ENCODE measurements around the gene FIGN. TPM values are rescaled to one million over a fixed set of nuclear protein-coding genes. Genes with fewer than 3 reads are reported as not detected.

Gene FIGN
- total RNA-seq, 2 experiments from 2014 or later = not detected

- Mint-ChIP-seq H3K27ac (no peak overlapping the region), H3K4me3 (no peak overlapping the region), H3K36me3 (ENCODE audit: low read depth) (no peaks in the 10 kb centered on the region), H3K27me3 (no peaks in the 10 kb centered on the region), H3K4me1 (ENCODE audit: low read depth) (no peaks in the 10 kb centered on the region), H3K9me3 (peaks cover 10% of the 10 kb centered on the region)
- CTCF ChIA-PET = no interaction called here
- Histone ChIP-seq H3K27ac (ENCODE audit: low read depth in 1 of 2, low read length in 2 of 2) (no peak overlapping the region), H3K4me3 (ENCODE audit: low read length) (no peak overlapping the region), H3K4me1 (ENCODE audit: insufficient read depth, low read length) (no peaks in the 10 kb centered on the region), H3K36me3 (ENCODE audit: insufficient read depth, low read length) (no peaks in the 10 kb centered on the region), H3K9me3 (ENCODE audit: control insufficient read depth in 1 of 2, insufficient read depth in 1 of 2, low read length in 2 of 2) (no peaks in the 10 kb centered on the region), H3K27me3 (ENCODE audit: control insufficient read depth in 1 of 2, insufficient read depth in 2 of 2, low read length in 2 of 2) (no peaks in the 10 kb centered on the region)
- no peak for TF ChIP-seq CTCF (IDR thresholded peaks at IDR 0.05)
- intact Hi-C loops (cut with DNase I, micrococcal nuclease) = no loop called here
- ATAC-seq (ENCODE audit: poor library complexity) (no peak), DNase-seq (no peak)
- POLR2A ChIA-PET = no interaction called here
These were observed 182.2 kb downstream of the FIGN start for GRCh38 chr2:163553601-163554000.

GRCh38 chr2:163552758-163553157 is 183.1 kb downstream of the FIGN start:
- POLR2A ChIA-PET = no interaction called here
- ATAC-seq (ENCODE audit: poor library complexity) = no peak
- no peaks in the 10 kb centered on the region for H3K4me1 ChIP-seq (ENCODE audit: insufficient read depth, low read length)
- Mint-ChIP-seq H3K27me3 (no peaks in the 10 kb centered on the region), H3K4me1 (ENCODE audit: low read depth) (no peaks in the 10 kb centered on the region), H3K9me3 (peaks cover 10% of the 10 kb centered on the region), H3K4me3 (no peak overlapping the region), H3K36me3 (ENCODE audit: low read depth) (no peaks in the 10 kb centered on the region), H3K27ac (no peak overlapping the region)
- no peak for TF ChIP-seq CTCF (IDR thresholded peaks at IDR 0.05)
- no peaks in the 10 kb centered on the region for H3K27me3 ChIP-seq (ENCODE audit: control insufficient read depth in 1 of 2, insufficient read depth in 2 of 2, low read length in 2 of 2)
- H3K36me3 ChIP-seq (ENCODE audit: insufficient read depth, low read length) = no peaks in the 10 kb centered on the region
- intact Hi-C loops (cut with DNase I, micrococcal nuclease) = no loop called here
- CTCF ChIA-PET = no interaction called here
- no peak overlapping the region for H3K27ac ChIP-seq (ENCODE audit: low read depth in 1 of 2, low read length in 2 of 2)
- H3K4me3 ChIP-seq (ENCODE audit: low read length) = no peak overlapping the region
- H3K9me3 ChIP-seq (ENCODE audit: control insufficient read depth in 1 of 2, insufficient read depth in 1 of 2, low read length in 2 of 2) = peaks cover 0 to under 1% of the 10 kb centered on the region in 2 experiments
- DNase-seq = no peak

- no peak for ATAC-seq (ENCODE audit: poor library complexity)
- H3K36me3 Mint-ChIP-seq (ENCODE audit: low read depth) = no peaks in the 10 kb centered on the region
- TF ChIP-seq CTCF (IDR thresholded peaks at IDR 0.05) = no peak
These were observed 184.0 kb downstream of the FIGN start for GRCh38 chr2:163551616-163552373.

More at GRCh38 chr2:163551616-163552373, 184.0 kb downstream of the FIGN start:
- no peaks in the 10 kb centered on the region for H3K36me3 ChIP-seq (ENCODE audit: insufficient read depth, low read length)
- peaks cover 14% of the 10 kb centered on the region for H3K9me3 Mint-ChIP-seq
- no peak overlapping the region for H3K27ac ChIP-seq (ENCODE audit: low read depth in 1 of 2, low read length in 2 of 2)
- no peaks in the 10 kb centered on the region for H3K4me1 Mint-ChIP-seq (ENCODE audit: low read depth)
- H3K4me3 Mint-ChIP-seq = no peak overlapping the region
- no peaks in the 10 kb centered on the region for H3K27me3 ChIP-seq (ENCODE audit: control insufficient read depth in 1 of 2, insufficient read depth in 2 of 2, low read length in 2 of 2)
- H3K4me3 ChIP-seq (ENCODE audit: low read length) = no peak overlapping the region
- ChIA-PET POLR2A (no interaction called here), CTCF (no interaction called here)
- H3K27me3 Mint-ChIP-seq = no peaks in the 10 kb centered on the region
- peaks cover 0 to 6% of the 10 kb centered on the region in 2 experiments for H3K9me3 ChIP-seq (ENCODE audit: control insufficient read depth in 1 of 2, insufficient read depth in 1 of 2, low read length in 2 of 2)
- no peak for DNase-seq
- no peaks in the 10 kb centered on the region for H3K4me1 ChIP-seq (ENCODE audit: insufficient read depth, low read length)
- no peak overlapping the region for H3K27ac Mint-ChIP-seq
- intact Hi-C loops (cut with DNase I, micrococcal nuclease) = no loop called here

All from CD4-positive, alpha-beta T cell (primary cell).